Measurements from ENCODE around the gene TDRD1.

TDRD1 gene

DNA sequence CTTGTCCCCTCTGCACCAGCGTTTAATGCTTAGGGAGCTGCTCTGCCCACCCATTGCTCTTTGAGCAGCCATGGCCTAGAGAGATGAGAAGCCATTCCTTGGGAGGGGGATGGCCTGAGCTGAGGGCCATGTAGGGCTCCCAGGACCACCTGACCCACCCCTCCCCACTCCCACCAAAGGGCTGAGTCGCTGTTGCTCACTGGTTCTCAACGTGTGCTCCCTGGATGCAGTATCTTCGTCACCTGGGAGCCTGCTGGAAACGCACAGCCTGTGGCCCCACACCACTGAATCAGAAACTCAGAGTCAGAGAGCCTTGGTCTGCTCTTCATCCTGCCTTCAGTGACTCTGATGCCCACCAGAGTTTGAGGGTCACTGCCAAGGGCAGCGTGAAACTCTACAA lies 96.9 kb downstream of the TDRD1 start (continued):
- TF ChIP-seq, protein P1, sequence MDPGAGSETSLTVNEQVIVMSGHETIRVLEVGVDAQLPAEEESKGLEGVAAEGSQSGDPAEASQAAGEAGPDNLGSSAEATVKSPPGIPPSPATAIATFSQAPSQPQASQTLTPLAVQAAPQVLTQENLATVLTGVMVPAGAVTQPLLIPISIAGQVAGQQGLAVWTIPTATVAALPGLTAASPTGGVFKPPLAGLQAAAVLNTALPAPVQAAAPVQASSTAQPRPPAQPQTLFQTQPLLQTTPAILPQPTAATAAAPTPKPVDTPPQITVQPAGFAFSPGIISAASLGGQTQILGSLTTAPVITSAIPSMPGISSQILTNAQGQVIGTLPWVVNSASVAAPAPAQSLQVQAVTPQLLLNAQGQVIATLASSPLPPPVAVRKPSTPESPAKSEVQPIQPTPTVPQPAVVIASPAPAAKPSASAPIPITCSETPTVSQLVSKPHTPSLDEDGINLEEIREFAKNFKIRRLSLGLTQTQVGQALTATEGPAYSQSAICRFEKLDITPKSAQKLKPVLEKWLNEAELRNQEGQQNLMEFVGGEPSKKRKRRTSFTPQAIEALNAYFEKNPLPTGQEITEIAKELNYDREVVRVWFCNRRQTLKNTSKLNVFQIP (CRISPR knock-in tag; IDR thresholded peaks at IDR 0.05; ENCODE audit: borderline replicate concordance, low read depth): no peak
- TF ChIP-seq, protein P2, sequence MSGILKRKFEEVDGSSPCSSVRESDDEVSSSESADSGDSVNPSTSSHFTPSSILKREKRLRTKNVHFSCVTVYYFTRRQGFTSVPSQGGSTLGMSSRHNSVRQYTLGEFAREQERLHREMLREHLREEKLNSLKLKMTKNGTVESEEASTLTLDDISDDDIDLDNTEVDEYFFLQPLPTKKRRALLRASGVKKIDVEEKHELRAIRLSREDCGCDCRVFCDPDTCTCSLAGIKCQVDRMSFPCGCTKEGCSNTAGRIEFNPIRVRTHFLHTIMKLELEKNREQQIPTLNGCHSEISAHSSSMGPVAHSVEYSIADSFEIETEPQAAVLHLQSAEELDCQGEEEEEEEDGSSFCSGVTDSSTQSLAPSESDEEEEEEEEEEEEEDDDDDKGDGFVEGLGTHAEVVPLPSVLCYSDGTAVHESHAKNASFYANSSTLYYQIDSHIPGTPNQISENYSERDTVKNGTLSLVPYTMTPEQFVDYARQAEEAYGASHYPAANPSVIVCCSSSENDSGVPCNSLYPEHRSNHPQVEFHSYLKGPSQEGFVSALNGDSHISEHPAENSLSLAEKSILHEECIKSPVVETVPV (CRISPR knock-in tag; IDR thresholded peaks at IDR 0.05): no peak
- TF ChIP-seq TCF4 (CRISPR knock-in tag; IDR thresholded peaks at IDR 0.05; ENCODE audit: borderline replicate concordance) (no peak), RARB (CRISPR knock-in tag; IDR thresholded peaks at IDR 0.05) (no peak)

DNA sequence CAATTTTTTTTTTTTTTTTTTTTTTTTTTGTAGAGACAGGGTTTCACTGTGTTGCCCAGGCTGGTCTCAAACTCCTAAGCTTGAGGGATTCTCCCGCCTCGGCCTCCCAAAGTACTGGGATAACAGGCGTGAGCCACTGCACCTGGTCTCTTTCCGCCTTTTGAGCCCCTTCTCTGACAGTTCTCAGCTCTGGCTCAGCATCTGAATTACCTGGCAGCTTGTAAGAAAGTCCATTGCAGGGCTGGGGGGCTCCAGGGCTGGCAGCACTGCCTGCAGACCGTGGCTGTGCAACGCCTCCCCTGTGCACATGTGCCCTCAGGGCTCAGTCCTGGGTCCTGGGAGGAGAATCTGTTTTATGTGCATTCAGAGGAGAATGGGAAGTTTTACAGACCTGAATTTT lies 97.5 kb downstream of the TDRD1 start:
- no peak for TF ChIP-seq PPARA (CRISPR knock-in tag; IDR thresholded peaks at IDR 0.05; ENCODE audit: borderline replicate concordance)
- TF ChIP-seq ESRRG (CRISPR knock-in tag; IDR thresholded peaks at IDR 0.05): no peak
- no peak for TF ChIP-seq OSR1 (CRISPR knock-in tag; IDR thresholded peaks at IDR 0.05)
- ATAC-seq: no peak

DNA sequence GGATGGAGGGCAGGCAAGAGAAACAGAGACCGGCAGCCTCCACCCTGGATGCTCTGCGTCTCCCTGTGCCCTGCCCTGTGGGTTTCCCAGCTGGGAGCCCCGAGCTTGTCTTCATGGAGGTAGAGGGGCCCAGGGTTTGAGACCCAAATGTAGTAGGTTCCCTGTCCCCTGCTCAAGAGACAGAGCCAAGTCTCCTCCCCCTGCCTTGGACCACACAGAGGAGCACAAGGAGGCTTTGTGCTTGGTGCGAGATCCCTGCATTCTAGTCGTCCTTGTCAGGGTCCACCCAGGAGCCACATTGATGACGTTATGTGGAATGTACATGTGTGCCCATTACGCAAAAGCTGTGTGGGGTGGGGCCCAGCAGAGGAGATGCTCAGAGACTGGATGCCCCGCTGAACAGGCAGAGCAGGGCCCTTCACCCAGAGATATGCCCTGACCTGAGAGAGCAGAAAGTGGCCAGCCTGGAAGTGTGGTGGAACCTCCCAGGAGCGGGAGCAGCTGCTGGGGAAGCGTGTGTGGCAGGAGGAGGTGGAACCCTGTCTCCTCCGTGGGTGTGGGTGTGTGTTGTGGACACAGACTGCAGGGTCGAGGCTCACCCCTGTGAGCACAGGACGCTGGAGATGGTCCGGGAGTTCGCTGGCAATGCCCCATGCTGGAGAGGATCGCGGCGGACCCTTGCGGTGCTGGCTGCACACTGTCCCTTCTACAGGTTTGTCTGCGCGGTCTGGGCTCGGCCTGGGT lies 99.2 kb downstream of the TDRD1 start:
- no peak for ATAC-seq
- TF ChIP-seq OSR1 (CRISPR knock-in tag; IDR thresholded peaks at IDR 0.05) (no peak), ESRRG (CRISPR knock-in tag; IDR thresholded peaks at IDR 0.05) (no peak), SNAI2 (CRISPR knock-in tag; IDR thresholded peaks at IDR 0.05) (no peak), ISL1 (CRISPR knock-in tag; IDR thresholded peaks at IDR 0.05) (no peak), ZFP3 (CRISPR knock-in tag; IDR thresholded peaks at IDR 0.05) (no peak), TCF4 (CRISPR knock-in tag; IDR thresholded peaks at IDR 0.05; ENCODE audit: borderline replicate concordance) (no peak), ZC3H10 (CRISPR knock-in tag; IDR thresholded peaks at IDR 0.05) (no peak), CSDC2 (CRISPR knock-in tag; IDR thresholded peaks at IDR 0.05) (no peak), ZNF565 (CRISPR knock-in tag; conservative IDR thresholded peaks at IDR 0.05; ENCODE audit: low read depth) (no peak), ZNF70 (CRISPR knock-in tag; IDR thresholded peaks at IDR 0.05) (no peak), TOX (CRISPR knock-in tag; IDR thresholded peaks at IDR 0.05; ENCODE audit: borderline replicate concordance) (no peak)
- TF ChIP-seq, protein P3, sequence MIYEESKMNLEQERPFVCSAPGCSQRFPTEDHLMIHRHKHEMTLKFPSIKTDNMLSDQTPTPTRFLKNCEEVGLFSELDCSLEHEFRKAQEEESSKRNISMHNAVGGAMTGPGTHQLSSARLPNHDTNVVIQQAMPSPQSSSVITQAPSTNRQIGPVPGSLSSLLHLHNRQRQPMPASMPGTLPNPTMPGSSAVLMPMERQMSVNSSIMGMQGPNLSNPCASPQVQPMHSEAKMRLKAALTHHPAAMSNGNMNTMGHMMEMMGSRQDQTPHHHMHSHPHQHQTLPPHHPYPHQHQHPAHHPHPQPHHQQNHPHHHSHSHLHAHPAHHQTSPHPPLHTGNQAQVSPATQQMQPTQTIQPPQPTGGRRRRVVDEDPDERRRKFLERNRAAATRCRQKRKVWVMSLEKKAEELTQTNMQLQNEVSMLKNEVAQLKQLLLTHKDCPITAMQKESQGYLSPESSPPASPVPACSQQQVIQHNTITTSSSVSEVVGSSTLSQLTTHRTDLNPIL (CRISPR knock-in tag; IDR thresholded peaks at IDR 0.05; ENCODE audit: low read depth): no peak
- TF ChIP-seq, protein P1 (CRISPR knock-in tag; IDR thresholded peaks at IDR 0.05; ENCODE audit: borderline replicate concordance, low read depth): no peak
- TF ChIP-seq, protein P4, sequence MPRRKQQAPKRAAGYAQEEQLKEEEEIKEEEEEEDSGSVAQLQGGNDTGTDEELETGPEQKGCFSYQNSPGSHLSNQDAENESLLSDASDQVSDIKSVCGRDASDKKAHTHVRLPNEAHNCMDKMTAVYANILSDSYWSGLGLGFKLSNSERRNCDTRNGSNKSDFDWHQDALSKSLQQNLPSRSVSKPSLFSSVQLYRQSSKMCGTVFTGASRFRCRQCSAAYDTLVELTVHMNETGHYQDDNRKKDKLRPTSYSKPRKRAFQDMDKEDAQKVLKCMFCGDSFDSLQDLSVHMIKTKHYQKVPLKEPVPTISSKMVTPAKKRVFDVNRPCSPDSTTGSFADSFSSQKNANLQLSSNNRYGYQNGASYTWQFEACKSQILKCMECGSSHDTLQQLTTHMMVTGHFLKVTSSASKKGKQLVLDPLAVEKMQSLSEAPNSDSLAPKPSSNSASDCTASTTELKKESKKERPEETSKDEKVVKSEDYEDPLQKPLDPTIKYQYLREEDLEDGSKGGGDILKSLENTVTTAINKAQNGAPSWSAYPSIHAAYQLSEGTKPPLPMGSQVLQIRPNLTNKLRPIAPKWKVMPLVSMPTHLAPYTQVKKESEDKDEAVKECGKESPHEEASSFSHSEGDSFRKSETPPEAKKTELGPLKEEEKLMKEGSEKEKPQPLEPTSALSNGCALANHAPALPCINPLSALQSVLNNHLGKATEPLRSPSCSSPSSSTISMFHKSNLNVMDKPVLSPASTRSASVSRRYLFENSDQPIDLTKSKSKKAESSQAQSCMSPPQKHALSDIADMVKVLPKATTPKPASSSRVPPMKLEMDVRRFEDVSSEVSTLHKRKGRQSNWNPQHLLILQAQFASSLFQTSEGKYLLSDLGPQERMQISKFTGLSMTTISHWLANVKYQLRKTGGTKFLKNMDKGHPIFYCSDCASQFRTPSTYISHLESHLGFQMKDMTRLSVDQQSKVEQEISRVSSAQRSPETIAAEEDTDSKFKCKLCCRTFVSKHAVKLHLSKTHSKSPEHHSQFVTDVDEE (CRISPR knock-in tag; IDR thresholded peaks at IDR 0.05): no peak

DNA sequence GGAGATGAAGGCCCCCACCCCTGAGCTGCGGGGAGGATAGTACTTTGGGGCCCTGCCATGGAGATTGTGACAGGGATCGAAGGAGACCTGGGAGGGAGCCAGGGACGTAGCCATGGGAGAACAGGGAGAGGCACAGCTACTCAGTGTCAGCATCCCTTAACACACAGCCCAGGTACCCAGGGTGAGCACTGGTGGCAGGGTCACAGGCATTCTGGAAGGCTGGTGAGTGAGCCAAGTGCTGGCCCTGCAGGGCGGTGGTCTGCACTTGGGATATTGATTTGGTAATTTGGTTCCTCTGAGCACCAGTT lies 99.7 kb downstream of the TDRD1 start:
- ATAC-seq: no peak
- TF ChIP-seq, protein P1 (CRISPR knock-in tag; IDR thresholded peaks at IDR 0.05; ENCODE audit: borderline replicate concordance, low read depth): no peak
- TF ChIP-seq ZC3H10 (CRISPR knock-in tag; IDR thresholded peaks at IDR 0.05): no peak
- no peak for TF ChIP-seq ZNF70 (CRISPR knock-in tag; IDR thresholded peaks at IDR 0.05)
- no peak for TF ChIP-seq ZNF565 (CRISPR knock-in tag; conservative IDR thresholded peaks at IDR 0.05; ENCODE audit: low read depth)
- no peak for TF ChIP-seq ISL1 (CRISPR knock-in tag; IDR thresholded peaks at IDR 0.05)
- TF ChIP-seq TCF4 (CRISPR knock-in tag; IDR thresholded peaks at IDR 0.05; ENCODE audit: borderline replicate concordance): no peak
- TF ChIP-seq, protein P5, sequence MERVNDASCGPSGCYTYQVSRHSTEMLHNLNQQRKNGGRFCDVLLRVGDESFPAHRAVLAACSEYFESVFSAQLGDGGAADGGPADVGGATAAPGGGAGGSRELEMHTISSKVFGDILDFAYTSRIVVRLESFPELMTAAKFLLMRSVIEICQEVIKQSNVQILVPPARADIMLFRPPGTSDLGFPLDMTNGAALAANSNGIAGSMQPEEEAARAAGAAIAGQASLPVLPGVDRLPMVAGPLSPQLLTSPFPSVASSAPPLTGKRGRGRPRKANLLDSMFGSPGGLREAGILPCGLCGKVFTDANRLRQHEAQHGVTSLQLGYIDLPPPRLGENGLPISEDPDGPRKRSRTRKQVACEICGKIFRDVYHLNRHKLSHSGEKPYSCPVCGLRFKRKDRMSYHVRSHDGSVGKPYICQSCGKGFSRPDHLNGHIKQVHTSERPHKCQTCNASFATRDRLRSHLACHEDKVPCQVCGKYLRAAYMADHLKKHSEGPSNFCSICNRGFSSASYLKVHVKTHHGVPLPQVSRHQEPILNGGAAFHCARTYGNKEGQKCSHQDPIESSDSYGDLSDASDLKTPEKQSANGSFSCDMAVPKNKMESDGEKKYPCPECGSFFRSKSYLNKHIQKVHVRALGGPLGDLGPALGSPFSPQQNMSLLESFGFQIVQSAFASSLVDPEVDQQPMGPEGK (CRISPR knock-in tag; IDR thresholded peaks at IDR 0.05; ENCODE audit: borderline replicate concordance): no peak
- TF ChIP-seq ARNTL (CRISPR knock-in tag; IDR thresholded peaks at IDR 0.05; ENCODE audit: borderline replicate concordance, low read depth): no peak
- no peak for TF ChIP-seq ZFP30 (CRISPR knock-in tag; IDR thresholded peaks at IDR 0.05)

All from SK-N-SH treated with all-trans-retinoic acid at 6 μM for 48 hours (cell line).